Activated T-cell treated with anti-CD3 and anti-CD28 coated beads, Interleukin-2, amount 50 U/mL, for 72 hours (primary cell): ENCODE results near the gene DARS1. TPM values are rescaled to one million over a fixed set of nuclear protein-coding genes. Genes with fewer than 3 reads are reported as not detected.
"Not testable (repeated sequence)": the region's sequence is repeated elsewhere in the genome, so short reads cannot be mapped to it uniquely, and the experiment has no call there.

Experiments
- ATAC-seq, 2 donors: fragments of 150-1000 bp; cut with Tn5 transposase; replicated peaks in 1 of 2; 2 replicates each; pipeline ENCODE4 v1.10.0; 2021; ENCODE audit warnings: moderate library complexity in 2 of 2, mild to moderate bottlenecking in 1 of 2
- DNase-seq, 2 donors: peaks; one replicate each; pipeline ENCODE4 v3.0.0; 2021 to 2022; ENCODE audit warnings: mixed read lengths in 1 of 2
- H3K27ac Mint-ChIP-seq: one replicate; pipeline ENCODE4 v1.8.0; 2022; ENCODE audit warnings: mild to moderate bottlenecking, moderate library complexity, mixed read lengths
- H3K27me3 Mint-ChIP-seq: one replicate; pipeline ENCODE4 v1.8.0; 2022; ENCODE audit warnings: low read depth, mixed read lengths
- H3K36me3 Mint-ChIP-seq, 2 donors: one replicate each; pipeline ENCODE4 v1.8.0; 2022; ENCODE audit warnings: mixed read lengths in 2 of 2, mild to moderate bottlenecking in 1 of 2; ENCODE audit not compliant: insufficient read depth in 2 of 2
- H3K4me1 Mint-ChIP-seq: one replicate; pipeline ENCODE4 v1.8.0; 2022; ENCODE audit warnings: low read depth, mixed read lengths
- H3K4me3 Mint-ChIP-seq, 2 donors: one replicate each; pipeline ENCODE4 v1.8.0; 2022; ENCODE audit warnings: mild to moderate bottlenecking in 2 of 2, mixed read lengths in 2 of 2, moderate library complexity in 2 of 2
- H3K9me3 Mint-ChIP-seq, 2 donors: one replicate each; pipeline ENCODE4 v1.8.0; 2022; ENCODE audit warnings: mixed read lengths in 2 of 2
- total RNA-seq, 2 donors: library from RNA; stranded (reverse); gene quantifications; one replicate each; pipeline ENCODE4 v1.2.3, GENCODE V29; 2022

Gene DARS1
- total RNA-seq, 2 donors from 2014 or later: 224 to 264 TPM

GRCh38 chr2:135962366-135963123 is 22.9 kb downstream of the DARS1 start:
- peak overlapping the region; percentile 60 to 92 for H3K4me3 Mint-ChIP-seq
- H3K36me3 Mint-ChIP-seq: peaks cover 10 to 39% of the 10 kb centered on the region in 2 donors
- H3K4me1 Mint-ChIP-seq: peaks cover 64% of the 10 kb centered on the region

GRCh38 chr2:135960656-135961551 is 24.5 kb downstream of the DARS1 start:
- peak; percentile 19 to 27 for DNase-seq
- Mint-ChIP-seq H3K9me3 (no peaks in the 10 kb centered on the region), H3K36me3 (peaks cover 15 to 40% of the 10 kb centered on the region in 2 donors), H3K27ac (peak overlapping the region; percentile 100), H3K4me3 (peak overlapping the region; percentile 60 to 92), H3K27me3 (no peaks in the 10 kb centered on the region), H3K4me1 (peaks cover 61% of the 10 kb centered on the region)
- ATAC-seq: peak; percentile 84 to 85

More at GRCh38 chr2:135962366-135963123, 22.9 kb downstream of the DARS1 start:
- DNase-seq (no peak), ATAC-seq (peak; percentile 74 to 75)
- H3K27me3 Mint-ChIP-seq: no peaks in the 10 kb centered on the region
- H3K27ac Mint-ChIP-seq: peak overlapping the region; percentile 100
- H3K9me3 Mint-ChIP-seq: no peaks in the 10 kb centered on the region

- no peaks in the 10 kb centered on the region for H3K9me3 Mint-ChIP-seq
- peaks cover 16 to 42% of the 10 kb centered on the region in 2 donors for H3K36me3 Mint-ChIP-seq
- ATAC-seq: no peak
- no peaks in the 10 kb centered on the region for H3K27me3 Mint-ChIP-seq
- peaks cover 60% of the 10 kb centered on the region for H3K4me1 Mint-ChIP-seq
- no peak for DNase-seq
- peak overlapping the region in 1 of 2 donors; percentile 40 for H3K4me3 Mint-ChIP-seq
- peak overlapping the region; percentile 88 for H3K27ac Mint-ChIP-seq
These were observed 25.3 kb downstream of the DARS1 start for GRCh38 chr2:135960150-135960549.

- not testable (repeated sequence) for ATAC-seq, H3K27ac Mint-ChIP-seq, H3K4me3 Mint-ChIP-seq, H3K9me3 Mint-ChIP-seq, DNase-seq, H3K27me3 Mint-ChIP-seq
- peaks cover 60% of the 10 kb centered on the region for H3K4me1 Mint-ChIP-seq
- H3K36me3 Mint-ChIP-seq: peaks cover 12 to 41% of the 10 kb centered on the region in 2 donors
These were observed 26.5 kb downstream of the DARS1 start for GRCh38 chr2:135958927-135959326.

- peaks cover 38% of the 10 kb centered on the region for H3K4me1 Mint-ChIP-seq
- peak overlapping the region in 1 of 2 donors; percentile 27 for H3K4me3 Mint-ChIP-seq
- DNase-seq: no peak
These were observed 31.3 kb downstream of the DARS1 start for GRCh38 chr2:135954020-135954601.

GRCh38 chr2:135952891-135953290 is 32.5 kb downstream of the DARS1 start:
- Mint-ChIP-seq H3K27ac (no peak overlapping the region), H3K4me3 (no peak overlapping the region), H3K4me1 (peaks cover 50% of the 10 kb centered on the region), H3K27me3 (no peaks in the 10 kb centered on the region), H3K9me3 (peaks cover 0 to 3% of the 10 kb centered on the region in 2 donors), H3K36me3 (peaks cover 20 to 48% of the 10 kb centered on the region in 2 donors)
- DNase-seq: no peak
- no peak for ATAC-seq

More at GRCh38 chr2:135954020-135954601, 31.3 kb downstream of the DARS1 start:
- H3K27me3 Mint-ChIP-seq: no peaks in the 10 kb centered on the region
- H3K9me3 Mint-ChIP-seq: peaks cover 0 to 3% of the 10 kb centered on the region in 2 donors
- no peak for ATAC-seq
- peak overlapping the region; percentile 34 for H3K27ac Mint-ChIP-seq
- peaks cover 20 to 46% of the 10 kb centered on the region in 2 donors for H3K36me3 Mint-ChIP-seq

- H3K27ac Mint-ChIP-seq: no peak overlapping the region
- H3K4me3 Mint-ChIP-seq: no peak overlapping the region
These were observed 34.3 kb downstream of the DARS1 start for GRCh38 chr2:135951041-135951583.

GRCh38 chr2:135949451-135950234 is 35.8 kb downstream of the DARS1 start:
- peaks cover 17 to 43% of the 10 kb centered on the region in 2 donors for H3K36me3 Mint-ChIP-seq
- ATAC-seq (no peak), DNase-seq (no peak)
- H3K4me1 Mint-ChIP-seq: peaks cover 66% of the 10 kb centered on the region
- H3K27ac Mint-ChIP-seq: peak overlapping the region; percentile 52
- peaks cover 0 to 3% of the 10 kb centered on the region in 2 donors for H3K9me3 Mint-ChIP-seq
- no peaks in the 10 kb centered on the region for H3K27me3 Mint-ChIP-seq
- peak overlapping the region; percentile 31 to 32 for H3K4me3 Mint-ChIP-seq

More at GRCh38 chr2:135951041-135951583, 34.3 kb downstream of the DARS1 start:
- H3K27me3 Mint-ChIP-seq: no peaks in the 10 kb centered on the region
- DNase-seq: no peak
- H3K36me3 Mint-ChIP-seq: peaks cover 20 to 45% of the 10 kb centered on the region in 2 donors
- H3K9me3 Mint-ChIP-seq: peaks cover 0 to 3% of the 10 kb centered on the region in 2 donors
- peaks cover 55% of the 10 kb centered on the region for H3K4me1 Mint-ChIP-seq
- ATAC-seq: no peak

- DNase-seq (peak; percentile 35 to 36), ATAC-seq (peak; percentile 86 to 90)
- H3K4me3 Mint-ChIP-seq: peak overlapping the region; percentile 65 to 76
- peak overlapping the region; percentile 52 for H3K27ac Mint-ChIP-seq
- peaks cover 59% of the 10 kb centered on the region for H3K4me1 Mint-ChIP-seq
- peaks cover 0 to 3% of the 10 kb centered on the region in 2 donors for H3K9me3 Mint-ChIP-seq
- peaks cover 17 to 43% of the 10 kb centered on the region in 2 donors for H3K36me3 Mint-ChIP-seq
- H3K27me3 Mint-ChIP-seq: no peaks in the 10 kb centered on the region
These were observed 36.6 kb downstream of the DARS1 start for GRCh38 chr2:135948642-135949355.

- H3K27ac Mint-ChIP-seq: peak overlapping the region; percentile 52
- no peak for DNase-seq
- H3K36me3 Mint-ChIP-seq: peaks cover 20 to 42% of the 10 kb centered on the region in 2 donors
- H3K27me3 Mint-ChIP-seq: no peaks in the 10 kb centered on the region
- peaks cover 59% of the 10 kb centered on the region for H3K4me1 Mint-ChIP-seq
- H3K9me3 Mint-ChIP-seq: peaks cover 0 to 3% of the 10 kb centered on the region in 2 donors
- peak overlapping the region; percentile 65 to 76 for H3K4me3 Mint-ChIP-seq
- peak; percentile 8 to 18 for ATAC-seq
These were observed 37.3 kb downstream of the DARS1 start for GRCh38 chr2:135948141-135948540.

- ATAC-seq: no peak
- H3K36me3 Mint-ChIP-seq: peaks cover 18 to 42% of the 10 kb centered on the region in 2 donors
These were observed 37.9 kb downstream of the DARS1 start for GRCh38 chr2:135947483-135947882.

More at GRCh38 chr2:135947483-135947882, 37.9 kb downstream of the DARS1 start:
- DNase-seq: no peak
- peaks cover 0 to 4% of the 10 kb centered on the region in 2 donors for H3K9me3 Mint-ChIP-seq
- H3K27ac Mint-ChIP-seq: peak overlapping the region; percentile 42
- H3K27me3 Mint-ChIP-seq: no peaks in the 10 kb centered on the region
- H3K4me1 Mint-ChIP-seq: peaks cover 56% of the 10 kb centered on the region
- peak overlapping the region in 1 of 2 donors; percentile 29 for H3K4me3 Mint-ChIP-seq
